Loucy (cell line): ENCODE results near the gene SULT4A1.

Experiments
- CTCF ChIP-seq: fragments of 200-600 bp; sonication (generic); conservative IDR thresholded peaks from 2 replicates; pipeline ENCODE4 v1.5.1; 2014; ENCODE audit warnings: mild to moderate bottlenecking, antibody characterized with exemption, low read length
- EZH2phosphoT487 ChIP-seq: fragments of 200-600 bp; IDR thresholded peaks from 2 replicates; pipeline ENCODE4 v1.6.1; 2018; ENCODE audit warnings: antibody characterized with exemption, mild to moderate bottlenecking, moderate library complexity, borderline replicate concordance

DNA sequence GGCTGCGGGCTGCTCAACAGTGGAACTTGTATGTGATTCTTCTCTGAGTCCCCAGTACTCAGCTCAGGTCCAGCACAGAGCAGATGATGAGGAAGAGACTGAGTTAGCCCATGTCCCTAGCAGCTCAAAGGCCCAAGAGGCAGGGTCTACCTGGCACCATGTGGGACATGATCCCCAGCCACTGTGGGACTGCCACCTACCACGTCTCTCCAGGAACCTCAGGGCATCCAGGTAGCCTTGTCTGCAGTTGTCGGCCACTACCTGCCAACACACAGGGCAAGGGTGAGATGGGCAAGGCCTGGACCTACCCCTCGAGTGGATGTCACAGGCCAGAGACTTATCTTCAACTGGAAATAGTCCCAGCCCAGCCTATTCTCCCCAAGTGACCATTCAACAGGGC, 25.1 kb upstream of the SULT4A1 start:
- TF ChIP-seq CTCF (no peak), EZH2phosphoT487 (no peak)
